ENCODE measurements around the gene SLX4.

- TF ChIP-seq BACH2 (CRISPR knock-in tag; IDR thresholded peaks at IDR 0.05; ENCODE audit: borderline replicate concordance) (no peak), CREB5 (CRISPR knock-in tag; IDR thresholded peaks at IDR 0.05; ENCODE audit: low read depth) (no peak), ARNTL (CRISPR knock-in tag; IDR thresholded peaks at IDR 0.05; ENCODE audit: borderline replicate concordance, low read depth) (no peak), PPARA (CRISPR knock-in tag; IDR thresholded peaks at IDR 0.05; ENCODE audit: borderline replicate concordance) (no peak), SNAI2 (CRISPR knock-in tag; IDR thresholded peaks at IDR 0.05) (no peak), PATZ1 (CRISPR knock-in tag; IDR thresholded peaks at IDR 0.05; ENCODE audit: borderline replicate concordance) (no peak), ZFP3 (CRISPR knock-in tag; IDR thresholded peaks at IDR 0.05) (no peak), POU6F1 (CRISPR knock-in tag; IDR thresholded peaks at IDR 0.05; ENCODE audit: borderline replicate concordance, low read depth) (no peak), GLIS3 (CRISPR knock-in tag; IDR thresholded peaks at IDR 0.05) (no peak), ZC3H10 (CRISPR knock-in tag; IDR thresholded peaks at IDR 0.05) (no peak), ZNF565 (CRISPR knock-in tag; conservative IDR thresholded peaks at IDR 0.05; ENCODE audit: low read depth) (no peak), ZNF70 (CRISPR knock-in tag; IDR thresholded peaks at IDR 0.05) (no peak), CSRNP3 (CRISPR knock-in tag; IDR thresholded peaks at IDR 0.05) (no peak), ZNF8 (CRISPR knock-in tag; IDR thresholded peaks at IDR 0.05) (no peak)
Measured at GRCh38 chr16:3652373-3653195, 41.2 kb upstream of the SLX4 start.
